IPS-18a (cell line): Measurements from ENCODE around the gene TRIO.
"Not testable (repeated sequence)": the region's sequence is repeated elsewhere in the genome, so short reads cannot be mapped to it uniquely, and the experiment has no call there.

Source experiments
- H3K27ac ChIP-seq: one replicate; pipeline ENCODE4 v1.5.1; 2013; ENCODE audit warnings: low read length
- H3K27me3 ChIP-seq: one replicate; pipeline ENCODE4 v1.6.1; 2013; ENCODE audit warnings: mild to moderate bottlenecking, low read length; ENCODE audit not compliant: control insufficient read depth, insufficient read depth
- H3K36me3 ChIP-seq: one replicate; pipeline ENCODE4 v1.6.1; 2013; ENCODE audit warnings: low read depth, low read length; ENCODE audit not compliant: control insufficient read depth
- H3K4me1 ChIP-seq: one replicate; pipeline ENCODE4 v1.6.1; 2013; ENCODE audit warnings: low read depth, low read length; ENCODE audit not compliant: control insufficient read depth
- H3K4me3 ChIP-seq: one replicate; pipeline ENCODE4 v1.5.1; 2013; ENCODE audit warnings: low read length
- H3K9ac ChIP-seq: one replicate; pipeline ENCODE4 v1.6.1; 2013; ENCODE audit warnings: mild to moderate bottlenecking, low read length, moderate library complexity
- H3K9me3 ChIP-seq: one replicate; pipeline ENCODE4 v1.6.1; 2013; ENCODE audit warnings: low read depth, low read length; ENCODE audit not compliant: control insufficient read depth

TRIO gene

GRCh38 chr5:14424011-14424685 lies 281.0 kb downstream of the TRIO start:
- H3K27ac ChIP-seq, result no peak overlapping the region
- H3K4me1 ChIP-seq, result peaks cover 10% of the 10 kb centered on the region
- H3K4me3 ChIP-seq, result no peak overlapping the region
- no peaks in the 10 kb centered on the region for H3K27me3 ChIP-seq
- peaks cover 20% of the 10 kb centered on the region for H3K36me3 ChIP-seq
- H3K9me3 ChIP-seq, result no peaks in the 10 kb centered on the region
- H3K9ac ChIP-seq, result no peak overlapping the region

- Histone ChIP-seq H3K9me3 (no peaks in the 10 kb centered on the region), H3K27me3 (no peaks in the 10 kb centered on the region), H3K4me1 (peaks cover 10% of the 10 kb centered on the region), H3K27ac (no peak overlapping the region), H3K9ac (no peak overlapping the region), H3K4me3 (no peak overlapping the region), H3K36me3 (peaks cover 10% of the 10 kb centered on the region)
These were observed 282.4 kb downstream of the TRIO start for GRCh38 chr5:14425559-14425958.

DNA sequence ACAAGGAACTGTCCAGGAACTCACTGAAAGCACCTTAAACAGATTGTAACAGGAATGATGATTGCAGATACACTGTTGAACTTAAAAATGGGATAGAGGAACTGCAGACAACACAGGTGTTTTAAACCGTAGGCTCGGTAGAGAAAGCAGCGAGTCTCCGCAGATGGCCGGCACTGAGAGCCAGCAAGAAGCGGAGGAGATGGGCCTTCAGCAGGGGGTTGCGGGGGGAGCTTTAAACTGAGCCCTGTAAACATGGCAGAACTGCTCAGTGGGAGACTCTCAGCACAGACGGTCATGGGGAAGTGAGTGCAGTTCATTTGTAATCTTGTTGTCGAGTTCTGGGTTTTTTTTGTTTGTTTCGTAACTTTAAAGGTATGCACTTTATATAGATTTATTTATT lies 283.4 kb downstream of the TRIO start:
- no peak overlapping the region for H3K9ac ChIP-seq
- no peaks in the 10 kb centered on the region for H3K9me3 ChIP-seq
- no peaks in the 10 kb centered on the region for H3K27me3 ChIP-seq
- H3K27ac ChIP-seq, result no peak overlapping the region
- peaks cover 10% of the 10 kb centered on the region for H3K36me3 ChIP-seq
- H3K4me1 ChIP-seq, result peaks cover 10% of the 10 kb centered on the region
- H3K4me3 ChIP-seq, result no peak overlapping the region

- Histone ChIP-seq H3K4me1 (peaks cover 23% of the 10 kb centered on the region), H3K4me3 (no peak overlapping the region), H3K27me3 (no peaks in the 10 kb centered on the region), H3K36me3 (peaks cover 3% of the 10 kb centered on the region), H3K9me3 (no peaks in the 10 kb centered on the region), H3K27ac (no peak overlapping the region), H3K9ac (no peak overlapping the region)
These were observed 285.4 kb downstream of the TRIO start for GRCh38 chr5:14428302-14429081.

DNA sequence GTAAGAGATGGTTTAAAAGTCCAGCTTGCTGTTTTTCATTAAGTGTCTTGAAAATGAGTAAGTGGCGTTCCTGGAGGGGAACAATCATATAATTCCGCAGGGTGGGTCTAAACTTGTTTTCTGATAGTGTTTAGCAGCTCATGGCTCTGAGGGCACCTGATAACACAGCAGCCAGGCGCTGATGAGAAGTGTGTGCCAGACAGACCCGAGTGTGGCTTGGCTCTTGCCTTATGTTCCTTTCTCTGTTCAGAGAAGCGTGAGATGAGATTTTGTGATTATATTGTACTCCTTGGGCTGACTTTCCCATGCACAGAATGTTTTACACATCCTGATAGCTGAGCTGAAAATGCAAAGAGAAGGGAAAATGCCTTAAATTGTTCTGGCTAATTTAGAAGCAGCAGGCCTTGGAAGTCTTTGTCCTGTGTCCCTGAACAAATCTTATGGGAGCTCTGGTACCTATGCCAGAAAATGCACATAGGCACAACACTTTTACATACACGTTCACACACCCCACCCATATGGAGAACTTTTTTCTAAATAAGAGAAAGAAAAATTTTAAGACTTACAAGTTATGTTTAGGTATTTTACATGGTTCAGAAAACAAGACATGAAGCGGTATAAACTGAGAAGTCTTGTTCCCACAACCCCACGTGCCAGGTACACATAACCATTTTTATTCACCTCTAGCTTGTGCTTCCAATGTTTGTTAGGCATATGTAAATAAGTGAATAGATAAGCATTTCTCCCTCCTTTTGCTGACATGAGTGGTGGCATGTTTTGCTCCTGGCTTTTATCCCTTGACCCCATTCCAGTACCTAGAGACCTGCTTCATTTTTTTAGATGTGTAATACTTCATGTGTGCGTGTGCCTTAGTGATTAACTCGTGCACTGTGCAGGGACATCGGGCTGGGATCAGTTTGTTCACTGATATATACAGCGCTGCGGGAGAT lies 286.2 kb downstream of the TRIO start:
- Histone ChIP-seq H3K4me3 (no peak overlapping the region), H3K27me3 (no peaks in the 10 kb centered on the region), H3K27ac (no peak overlapping the region), H3K36me3 (peaks cover 3% of the 10 kb centered on the region), H3K4me1 (peaks cover 23% of the 10 kb centered on the region), H3K9me3 (no peaks in the 10 kb centered on the region), H3K9ac (no peak overlapping the region)

GRCh38 chr5:14431534-14431933 lies 288.4 kb downstream of the TRIO start:
- no peak overlapping the region for H3K4me3 ChIP-seq
- H3K9me3 ChIP-seq, result no peaks in the 10 kb centered on the region
- H3K4me1 ChIP-seq, result peaks cover 12% of the 10 kb centered on the region
- no peaks in the 10 kb centered on the region for H3K27me3 ChIP-seq
- H3K27ac ChIP-seq, result no peak overlapping the region
- H3K36me3 ChIP-seq, result peaks cover 3% of the 10 kb centered on the region
- H3K9ac ChIP-seq, result no peak overlapping the region

DNA sequence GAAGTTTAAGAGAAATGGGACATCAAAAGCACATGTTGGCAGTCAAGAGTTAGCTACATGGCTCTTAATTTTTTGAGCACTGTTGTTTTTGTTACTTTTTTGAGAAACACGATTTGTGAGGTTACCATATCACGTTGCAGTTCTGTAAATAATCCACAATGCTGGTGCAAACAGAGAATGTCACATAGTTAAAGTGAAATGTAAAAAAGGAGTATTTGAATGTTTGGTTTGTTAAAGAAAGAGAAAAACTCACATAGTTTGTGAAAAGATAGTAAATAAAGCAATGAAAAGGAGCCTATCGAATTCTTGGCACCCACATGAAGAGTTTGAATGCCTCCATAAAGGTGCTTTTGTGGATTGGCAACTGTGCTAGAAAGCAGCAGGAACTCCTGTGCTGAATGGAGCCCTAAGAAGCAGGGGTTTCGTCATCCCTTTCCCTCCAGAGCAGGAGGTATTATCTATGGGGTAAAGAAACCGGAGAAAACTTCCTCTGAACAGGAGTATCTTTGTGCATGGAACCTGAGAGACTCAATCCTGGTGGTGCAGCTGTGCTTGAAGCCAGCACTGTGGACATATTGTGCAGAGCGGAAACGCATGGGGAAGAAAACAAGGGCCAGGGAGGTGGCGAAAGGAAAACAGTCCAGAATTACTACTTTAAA lies 289.9 kb downstream of the TRIO start:
- Histone ChIP-seq H3K27ac (peak overlapping the region; percentile 3), H3K4me1 (peaks cover 12% of the 10 kb centered on the region), H3K36me3 (no peaks in the 10 kb centered on the region), H3K27me3 (no peaks in the 10 kb centered on the region), H3K9ac (no peak overlapping the region), H3K9me3 (no peaks in the 10 kb centered on the region), H3K4me3 (no peak overlapping the region)

DNA sequence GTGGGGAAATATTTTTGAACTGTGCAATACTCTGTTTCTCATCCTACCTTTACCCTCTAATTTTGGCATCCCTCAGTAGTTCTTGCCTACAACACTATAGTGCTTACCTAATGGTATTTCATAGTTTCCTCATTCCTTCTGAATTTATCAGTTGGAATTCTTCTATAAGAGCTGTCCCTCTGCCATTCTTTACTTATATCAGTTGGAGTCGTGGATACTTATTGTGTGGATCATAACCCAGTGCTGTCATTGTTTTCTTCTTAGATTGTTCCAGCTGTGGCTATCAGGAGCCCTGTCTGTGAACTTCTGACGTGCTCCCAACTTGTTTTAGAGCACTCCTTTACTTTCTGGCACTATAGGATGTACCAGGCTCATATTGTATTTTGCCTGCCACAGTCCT lies 292.3 kb downstream of the TRIO start:
- Histone ChIP-seq H3K9ac (no peak overlapping the region), H3K4me1 (peaks cover 12% of the 10 kb centered on the region), H3K27me3 (no peaks in the 10 kb centered on the region)

DNA sequence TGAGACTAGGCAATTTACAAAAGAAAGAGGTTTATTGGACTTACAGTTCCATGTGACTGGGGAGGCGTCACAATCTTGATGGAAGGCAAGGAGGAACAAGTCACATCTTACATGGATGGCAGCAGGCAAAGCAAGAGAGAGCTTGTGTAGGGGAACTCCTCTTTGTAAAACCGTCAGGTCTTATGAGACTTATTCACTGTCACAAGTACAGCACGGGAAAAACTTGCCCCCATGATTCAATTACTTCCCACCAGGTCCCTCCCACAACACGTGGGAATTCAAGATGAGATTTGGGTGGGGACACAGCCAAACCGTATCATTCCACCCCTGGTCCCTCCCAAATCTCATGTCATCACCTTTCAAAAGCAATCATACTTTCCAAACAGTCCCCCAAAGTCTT lies 293.0 kb downstream of the TRIO start:
- H3K27me3 ChIP-seq, H3K27ac ChIP-seq, H3K4me3 ChIP-seq, H3K36me3 ChIP-seq, H3K9me3 ChIP-seq, H3K9ac ChIP-seq: not testable (repeated sequence)
- peaks cover 12% of the 10 kb centered on the region for H3K4me1 ChIP-seq

More for the DNA sequence above, 292.3 kb downstream of the TRIO start:
- H3K9me3 ChIP-seq, result no peaks in the 10 kb centered on the region
- H3K36me3 ChIP-seq, result no peaks in the 10 kb centered on the region
- no peak overlapping the region for H3K27ac ChIP-seq
- H3K4me3 ChIP-seq, result no peak overlapping the region

DNA sequence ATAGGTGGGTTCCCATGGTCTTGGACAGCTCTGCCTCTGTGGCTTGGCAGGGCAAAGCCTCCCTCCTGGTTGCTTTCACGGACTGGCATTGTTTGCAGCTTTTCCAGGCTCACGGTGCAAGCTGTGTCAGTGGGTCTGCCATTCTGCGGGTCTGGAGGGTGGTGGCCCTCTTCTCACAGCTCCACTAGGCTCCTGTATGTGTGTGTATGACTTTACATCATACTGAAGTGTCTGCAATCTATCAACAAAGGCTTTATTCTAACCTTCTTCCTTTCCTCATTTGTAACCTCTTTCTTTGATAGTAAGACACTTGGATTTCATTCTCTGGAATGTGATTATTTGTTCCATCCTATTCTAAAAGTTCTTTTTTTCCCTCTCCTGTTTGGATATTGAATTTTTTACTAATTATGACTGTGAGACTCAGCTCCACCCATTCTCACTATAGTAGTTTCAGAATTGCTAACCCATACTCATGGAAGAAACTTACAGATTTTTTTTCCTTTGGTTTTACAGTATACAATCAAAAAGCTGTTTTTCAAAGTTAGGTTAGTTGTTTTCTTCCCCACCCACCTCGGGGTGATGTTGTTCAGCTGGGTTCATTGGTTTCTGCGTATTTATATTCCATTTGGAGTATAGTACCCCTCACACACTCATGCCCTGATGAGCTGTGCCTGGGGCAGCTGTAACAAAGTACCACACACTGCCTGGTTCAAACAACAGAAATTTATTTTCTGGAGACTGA lies 293.8 kb downstream of the TRIO start:
- Histone ChIP-seq H3K9me3 (no peaks in the 10 kb centered on the region), H3K9ac (no peak overlapping the region), H3K27me3 (no peaks in the 10 kb centered on the region), H3K4me3 (no peak overlapping the region), H3K4me1 (peaks cover 12% of the 10 kb centered on the region), H3K27ac (no peak overlapping the region), H3K36me3 (no peaks in the 10 kb centered on the region)
